Stimulated activated CD4-positive, alpha-beta T cell treated with anti-CD3 and anti-CD28 coated beads, Interleukin-1b, Interleukin-23, amount 100 ng/mL, for 48 hours (primary cell): ENCODE measurements around the gene INF2.

Source experiments
- DNase-seq: peaks from one replicate; pipeline ENCODE4 v3.0.0-alpha.2; 2020

The INF2 gene

GRCh38 chr14:104755621-104756020 is 66.2 kb downstream of the INF2 start:
- DNase-seq: no peak

- DNase-seq: no peak
Observed at GRCh38 chr14:104756477-104757237, 67.2 kb downstream of the INF2 start.

- no peak for DNase-seq
Observed at GRCh38 chr14:104757238-104757585, 67.8 kb downstream of the INF2 start.

GRCh38 chr14:104757681-104758392 is 68.4 kb downstream of the INF2 start:
- no peak for DNase-seq

GRCh38 chr14:104758981-104759969 is 69.9 kb downstream of the INF2 start:
- DNase-seq: no peak

- no peak for DNase-seq
Observed at GRCh38 chr14:104765517-104765916, 76.1 kb downstream of the INF2 start.

- DNase-seq: no peak
Observed at GRCh38 chr14:104766256-104766862, 76.9 kb downstream of the INF2 start.

GRCh38 chr14:104766863-104767633 is 77.6 kb downstream of the INF2 start:
- no peak for DNase-seq

GRCh38 chr14:104767634-104767918 is 78.2 kb downstream of the INF2 start:
- no peak for DNase-seq

- peak; percentile 89 for DNase-seq
Observed at GRCh38 chr14:104768437-104769323, 79.3 kb downstream of the INF2 start.

GRCh38 chr14:104769324-104770071 is 80.1 kb downstream of the INF2 start:
- no peak for DNase-seq

- no peak for DNase-seq
Observed at GRCh38 chr14:104770072-104770579, 80.7 kb downstream of the INF2 start.

GRCh38 chr14:104770851-104771272 is 81.4 kb downstream of the INF2 start:
- peak; percentile 31 for DNase-seq

- DNase-seq: no peak
Observed at GRCh38 chr14:104771374-104771773, 82.0 kb downstream of the INF2 start.
